Measurements from ENCODE around the gene PLCB1.

- TF ChIP-seq POLR2A (IDR thresholded peaks at IDR 0.05; ENCODE audit: extremely low read depth, insufficient read length) = no peak
- TF ChIP-seq CTCF (IDR thresholded peaks at IDR 0.05; ENCODE audit: low read depth, low read length) = no peak
- no peak for TF ChIP-seq MAX (IDR thresholded peaks at IDR 0.05; ENCODE audit: low read depth, low read length)
These were observed 257.4 kb downstream of the PLCB1 start for GRCh38 chr20:8389381-8390036.
